A549 (cell line): Measurements from ENCODE around the gene MEGF8.

Experiments used
- CHD4 ChIP-seq: fragments of 200-600 bp; sonication (generic); IDR thresholded peaks from 2 replicates; pipeline ENCODE4 v1.6.1; 2016; ENCODE audit warnings: antibody characterized with exemption, mild to moderate bottlenecking, borderline replicate concordance
- CTCF ChIP-seq: fragments of >200 bp; sonication (Bioruptor Twin); formaldehyde crosslinking; IDR thresholded peaks from 3 replicates; pipeline ENCODE4 v1.5.1; 2016
- EP300 ChIP-seq, 2 experiments: fragments of >200 bp; sonication (Bioruptor Twin); formaldehyde crosslinking; IDR thresholded peaks; 2 replicates in 1 of 2; 3 replicates in 1 of 2; pipeline ENCODE4 v1.6.1; 2016 to 2017
- FOSB ChIP-seq: fragments of 250-450 bp; sonication (Bioruptor Pico); IDR thresholded peaks from 2 replicates; pipeline ENCODE4 v1.5.0; 2020; ENCODE audit warnings: mild to moderate bottlenecking, moderate library complexity
- KDM5A ChIP-seq: fragments of 200-600 bp; sonication (generic); IDR thresholded peaks from 2 replicates; pipeline ENCODE4 v1.6.1; 2016; ENCODE audit warnings: antibody characterized with exemption, mild to moderate bottlenecking
- NR3C1 ChIP-seq: fragments of >200 bp; sonication (Bioruptor Twin); formaldehyde crosslinking; IDR thresholded peaks from 3 replicates; pipeline ENCODE4 v1.6.1; 2017
- RNF2 ChIP-seq: fragments of 200-600 bp; sonication (generic); IDR thresholded peaks from 2 replicates; pipeline ENCODE4 v1.6.1; 2016; ENCODE audit warnings: low read depth, mild to moderate bottlenecking, antibody characterized with exemption, moderate library complexity, borderline replicate concordance

GRCh38 chr19:42352301-42353259, 27.1 kb downstream of the MEGF8 start:
- TF ChIP-seq EP300 (IDR thresholded peaks at IDR 0.05), result no peak
- TF ChIP-seq NR3C1, result no peak
- TF ChIP-seq KDM5A, result no peak
- no peak for TF ChIP-seq RNF2
- TF ChIP-seq CHD4, result no peak
- TF ChIP-seq CTCF, result no peak
- no peak for TF ChIP-seq FOSB (CRISPR knock-in tag)
